Measurements from ENCODE around the gene CTSV.

GRCh38 chr9:97045300-97045699 is 6.4 kb upstream of the CTSV start:
- TF ChIP-seq TAF1 (IDR thresholded peaks at IDR 0.05; ENCODE audit: borderline replicate concordance, low read depth, low read length) (no peak), POLR2A (IDR thresholded peaks at IDR 0.05; ENCODE audit: low read depth, low read length) (no peak), POLR2AphosphoS5 (IDR thresholded peaks at IDR 0.05; ENCODE audit: low read depth, low read length) (no peak)

All from GM12892 (cell line).